PC-3 (cell line): ENCODE measurements around the gene LPAR1. TPM values are rescaled to one million over a fixed set of nuclear protein-coding genes. Genes with fewer than 3 reads are reported as not detected.

ENCODE experiments used
- ATAC-seq: fragments of 200-7000 bp; cut with Tn5 transposase; 2 replicates; pipeline ENCODE4 v1.9.1; 2020; ENCODE audit warnings: mild to moderate bottlenecking, moderate library complexity
- BruUV-seq: library from RNA; stranded (reverse); fragments of 400-500 nt; replicated peaks from 2 replicates; lab custom pipeline; 2021; lab: Mats Ljungman, UMichigan
- CTCF ChIA-PET: fragments of 300-600 bp; sonication (Branson Sonifier 250); formaldehyde crosslinking; loops from one replicate; lab custom pipeline; 2022; ENCODE audit warnings: antibody characterized with exemption; lab: Charles Lee
- POLR2A ChIA-PET: fragments of 300-600 bp; sonication (Branson Sonifier 250); formaldehyde crosslinking; loops from one replicate; lab custom pipeline; 2022; ENCODE audit warnings: antibody characterized with exemption; ENCODE audit not compliant: unreplicated experiment; lab: Charles Lee
- DNase-seq: peaks from one replicate; pipeline ENCODE4 v3.0.0-alpha.2; 2015
- H2AFZ ChIP-seq: fragments of 300-600 bp; sonication (generic); 2 replicates; pipeline ENCODE4 v1.6.0; 2016; ENCODE audit warnings: antibody characterized with exemption, low read length
- H3F3A ChIP-seq: fragments of 300-600 bp; sonication (generic); one replicate; pipeline ENCODE4 v1.6.0; 2017; ENCODE audit warnings: antibody characterized with exemption, low read length, control low read depth, mild to moderate bottlenecking; ENCODE audit not compliant: unreplicated experiment
- H3K27ac ChIP-seq: fragments of 300-600 bp; sonication (generic); 2 replicates; pipeline ENCODE4 v1.5.1; 2016; ENCODE audit warnings: mild to moderate bottlenecking, low read length
- H3K27me3 ChIP-seq: fragments of 300-600 bp; sonication (generic); 2 replicates; pipeline ENCODE4 v1.6.1; 2016; ENCODE audit warnings: low read length, mixed read lengths
- H3K36me3 ChIP-seq: fragments of 300-600 bp; sonication (generic); 2 replicates; pipeline ENCODE4 v1.6.1; 2016; ENCODE audit warnings: low read depth, mixed run types, low read length, mixed read lengths
- H3K4me1 ChIP-seq: fragments of 300-600 bp; sonication (generic); 2 replicates; pipeline ENCODE4 v1.5.1; 2016; ENCODE audit warnings: low read length; ENCODE audit not compliant: insufficient read depth
- H3K4me2 ChIP-seq: fragments of 300-600 bp; sonication (generic); 2 replicates; pipeline ENCODE4 v1.6.0; 2016; ENCODE audit warnings: low read length
- H3K4me3 ChIP-seq: fragments of 300-600 bp; sonication (generic); 2 replicates; pipeline ENCODE4 v1.5.1; 2016; ENCODE audit warnings: mild to moderate bottlenecking, low read length, mixed read lengths
- H3K79me2 ChIP-seq: fragments of 300-600 bp; sonication (generic); 2 replicates; pipeline ENCODE4 v1.6.1; 2017; ENCODE audit warnings: low read length, mixed read lengths
- H3K9ac ChIP-seq: fragments of 300-600 bp; sonication (generic); 2 replicates; pipeline ENCODE4 v1.6.0; 2016; ENCODE audit warnings: mild to moderate bottlenecking, low read length
- H3K9me2 ChIP-seq: fragments of 300-600 bp; sonication (generic); replicated peaks from 2 replicates; pipeline ENCODE4 v1.6.1; 2016; ENCODE audit warnings: mixed run types, low read length, mixed read lengths
- H3K9me3 ChIP-seq: fragments of 300-600 bp; sonication (generic); 2 replicates; pipeline ENCODE4 v1.6.1; 2016; ENCODE audit warnings: low read length, mixed read lengths
- H4K20me1 ChIP-seq: fragments of 300-600 bp; sonication (generic); 2 replicates; pipeline ENCODE4 v1.6.1; 2016; ENCODE audit warnings: low read length, mixed read lengths
- CTCF ChIP-seq: fragments of 300-600 bp; sonication (generic); conservative IDR thresholded peaks from 2 replicates; pipeline ENCODE4 v1.5.1; 2017; ENCODE audit warnings: antibody characterized with exemption, low read depth, mild to moderate bottlenecking, low read length
- EZH2 ChIP-seq: fragments of 300-600 bp; sonication (generic); IDR thresholded peaks from one replicate; pipeline ENCODE4 v1.6.1; 2017; ENCODE audit warnings: antibody characterized with exemption, mild to moderate bottlenecking, low read length; ENCODE audit not compliant: unreplicated experiment
- EZH2phosphoT487 ChIP-seq: fragments of 300-600 bp; sonication (generic); IDR thresholded peaks from 2 replicates; pipeline ENCODE4 v1.6.1; 2018; ENCODE audit warnings: mild to moderate bottlenecking, antibody characterized with exemption, low read length, borderline replicate concordance
- intact Hi-C: fragments of 100-400 bp; cut with micrococcal nuclease; formaldehyde crosslinking; loops from 2 replicates; pipeline ENCODE4 v1.9.0; 2023
- total RNA-seq: library from RNA; depleted of rRNA; stranded (reverse); fragments of >200 nt; gene quantifications from 2 replicates; pipeline ENCODE4 v1.2.3, GENCODE V29; 2014

Gene LPAR1
- total RNA-seq, 1 experiment from 2014 or later: 67.9 TPM

- Histone ChIP-seq H3K4me3 (no peak overlapping the region), H3K9ac (peak overlapping the region; percentile 82)
- POLR2A ChIA-PET: no interaction called here
Observed at GRCh38 chr9:110918316-110919049, 119.8 kb downstream of the LPAR1 start.

GRCh38 chr9:110916403-110916802 is 121.9 kb downstream of the LPAR1 start:
- intact Hi-C loops: loop anchor here (5.0 kb wide), 1 partner anchor 274 kb away; no protein-coding TSS in a partner anchor
- Histone ChIP-seq H3K27me3 (no peaks in the 10 kb centered on the region), H3K9me2 (no peaks in the 10 kb centered on the region), H3K4me1 (peaks cover 84% of the 10 kb centered on the region), H3K36me3 (peaks cover 26% of the 10 kb centered on the region), H3K4me3 (no peak overlapping the region), H3F3A (peaks cover 25% of the 10 kb centered on the region), H3K9ac (peak overlapping the region; percentile 45; the same call in 1 of the 2 replicates), H3K9me3 (no peaks in the 10 kb centered on the region), H3K4me2 (peak overlapping the region; percentile 18; the same call in 1 of the 2 replicates), H4K20me1 (no peaks in the 10 kb centered on the region), H2AFZ (no peak overlapping the region), H3K79me2 (peaks cover 82% of the 10 kb centered on the region), H3K27ac (peak overlapping the region; percentile 97)
- POLR2A ChIA-PET: no interaction called here
- BruUV-seq: no TSS peak
- CTCF ChIA-PET: no interaction called here
- TF ChIP-seq EZH2 (no peak), CTCF (no peak), EZH2phosphoT487 (no peak)
- DNase-seq (peak; percentile 50), ATAC-seq (no peak)

More at GRCh38 chr9:110918316-110919049, 119.8 kb downstream of the LPAR1 start:
- intact Hi-C loops: loop anchor here (5.0 kb wide), 1 partner anchor 276 kb away; no protein-coding TSS in a partner anchor
- Histone ChIP-seq H4K20me1 (no peaks in the 10 kb centered on the region), H3K4me1 (peaks cover 84% of the 10 kb centered on the region), H3F3A (peaks cover 16% of the 10 kb centered on the region), H3K79me2 (peaks cover 86% of the 10 kb centered on the region), H3K27me3 (no peaks in the 10 kb centered on the region), H3K9me2 (no peaks in the 10 kb centered on the region), H3K36me3 (peaks cover 35% of the 10 kb centered on the region), H3K9me3 (no peaks in the 10 kb centered on the region), H3K27ac (peak overlapping the region; percentile 97), H3K4me2 (peak overlapping the region; percentile 34), H2AFZ (no peak overlapping the region)
- CTCF ChIA-PET: no interaction called here
- TF ChIP-seq EZH2: no peak
- TF ChIP-seq EZH2phosphoT487: no peak
- TF ChIP-seq CTCF: no peak
- peak; percentile 61 for ATAC-seq
- DNase-seq: peak; percentile 78
- no TSS peak for BruUV-seq
